Measurements from ENCODE around the gene TUBD1. TPM values are rescaled to one million over a fixed set of nuclear protein-coding genes. Genes with fewer than 3 reads are reported as not detected.
A peak's percentile ranks its signal among the peaks of the same experiment; 100 is the strongest.

Gene TUBD1
- total RNA-seq, 4 donors from 2014 or later: 4.2 to 18.9 (median 9.1) TPM

DNA sequence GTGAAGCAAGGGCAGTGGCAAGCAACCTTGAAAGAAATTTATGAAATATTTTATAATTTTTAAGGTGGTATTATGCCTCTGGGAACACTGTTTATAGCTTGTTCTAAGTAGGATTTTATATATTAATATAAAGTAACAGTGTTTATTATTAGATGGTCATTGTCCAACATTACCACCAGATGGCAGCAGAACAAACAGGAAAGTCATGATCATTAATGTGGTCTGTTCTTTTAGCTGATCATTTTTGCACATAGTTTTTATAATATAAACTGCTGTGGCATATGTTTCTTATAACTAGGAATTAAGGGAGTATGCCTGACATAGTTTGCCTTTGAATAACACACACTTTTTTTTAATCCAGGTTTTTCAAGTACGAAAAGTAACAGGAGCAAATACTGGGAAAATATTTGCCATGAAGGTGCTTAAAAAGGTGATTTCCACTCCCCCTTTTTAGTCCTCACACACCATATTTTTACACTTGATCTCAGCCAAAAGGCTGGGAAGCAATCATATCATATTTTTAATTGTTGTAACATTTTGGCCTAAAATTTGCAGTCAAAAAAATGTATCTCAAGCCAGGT lies 21.6 kb upstream of the TUBD1 start:
- no peak overlapping the region for H3K27ac ChIP-seq
- H3K27me3 ChIP-seq: no peaks in the 10 kb centered on the region
- H3K4me1 ChIP-seq: no peaks in the 10 kb centered on the region
- H3K4me3 ChIP-seq: no peak overlapping the region
- peaks cover 61% of the 10 kb centered on the region for H3K36me3 ChIP-seq
- DNase-seq (ENCODE audit: low spot score in 2 of 2): no peak
- H3K9me3 ChIP-seq: no peaks in the 10 kb centered on the region
- TF ChIP-seq, protein P1, sequence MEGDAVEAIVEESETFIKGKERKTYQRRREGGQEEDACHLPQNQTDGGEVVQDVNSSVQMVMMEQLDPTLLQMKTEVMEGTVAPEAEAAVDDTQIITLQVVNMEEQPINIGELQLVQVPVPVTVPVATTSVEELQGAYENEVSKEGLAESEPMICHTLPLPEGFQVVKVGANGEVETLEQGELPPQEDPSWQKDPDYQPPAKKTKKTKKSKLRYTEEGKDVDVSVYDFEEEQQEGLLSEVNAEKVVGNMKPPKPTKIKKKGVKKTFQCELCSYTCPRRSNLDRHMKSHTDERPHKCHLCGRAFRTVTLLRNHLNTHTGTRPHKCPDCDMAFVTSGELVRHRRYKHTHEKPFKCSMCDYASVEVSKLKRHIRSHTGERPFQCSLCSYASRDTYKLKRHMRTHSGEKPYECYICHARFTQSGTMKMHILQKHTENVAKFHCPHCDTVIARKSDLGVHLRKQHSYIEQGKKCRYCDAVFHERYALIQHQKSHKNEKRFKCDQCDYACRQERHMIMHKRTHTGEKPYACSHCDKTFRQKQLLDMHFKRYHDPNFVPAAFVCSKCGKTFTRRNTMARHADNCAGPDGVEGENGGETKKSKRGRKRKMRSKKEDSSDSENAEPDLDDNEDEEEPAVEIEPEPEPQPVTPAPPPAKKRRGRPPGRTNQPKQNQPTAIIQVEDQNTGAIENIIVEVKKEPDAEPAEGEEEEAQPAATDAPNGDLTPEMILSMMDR (IDR thresholded peaks at IDR 0.05): peak; percentile 25 to 50
- no peak for TF ChIP-seq EP300 (IDR thresholded peaks at IDR 0.05)
- TF ChIP-seq POLR2AphosphoS5 (IDR thresholded peaks at IDR 0.05): no peak
- TF ChIP-seq POLR2A (IDR thresholded peaks at IDR 0.05): no peak
- WGBS: 73% methylated on average over 1 of the region's 1 CpG

GRCh38 chr17:59907467-59907866 lies 14.7 kb upstream of the TUBD1 start:
- H3K27me3 ChIP-seq: no peaks in the 10 kb centered on the region
- WGBS: 92% methylated on average over 3 of the region's 3 CpGs
- DNase-seq (ENCODE audit: low spot score in 2 of 2): no peak
- peaks cover 9% of the 10 kb centered on the region for H3K36me3 ChIP-seq
- no peaks in the 10 kb centered on the region for H3K9me3 ChIP-seq
- H3K4me3 ChIP-seq: no peak overlapping the region
- TF ChIP-seq POLR2AphosphoS5 (IDR thresholded peaks at IDR 0.05) (no peak), EP300 (IDR thresholded peaks at IDR 0.05) (no peak), POLR2A (IDR thresholded peaks at IDR 0.05) (no peak)
- TF ChIP-seq, protein P1 (IDR thresholded peaks at IDR 0.05): no peak
- no peak overlapping the region for H3K27ac ChIP-seq
- H3K4me1 ChIP-seq: no peaks in the 10 kb centered on the region

DNA sequence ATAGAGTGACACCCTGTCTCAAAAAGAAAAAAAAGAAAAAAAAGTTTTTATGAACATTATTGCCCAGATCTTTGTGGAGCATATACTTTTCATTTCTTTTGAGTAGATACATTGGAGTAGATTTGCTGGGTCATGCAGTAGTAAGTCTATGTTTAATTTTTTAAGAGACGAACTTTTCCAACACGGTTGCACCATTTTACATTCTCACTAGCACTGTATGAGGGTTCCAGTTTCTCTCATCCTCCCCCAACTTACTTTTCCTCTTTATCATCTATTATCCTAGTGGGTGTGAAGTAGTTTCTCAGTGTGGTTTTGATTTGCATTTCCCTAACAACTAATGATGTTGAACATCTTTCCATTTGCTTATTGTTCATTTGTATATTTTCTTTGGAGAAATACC lies 10.7 kb upstream of the TUBD1 start:
- 85% methylated on average over 2 of the region's 2 CpGs for WGBS

DNA sequence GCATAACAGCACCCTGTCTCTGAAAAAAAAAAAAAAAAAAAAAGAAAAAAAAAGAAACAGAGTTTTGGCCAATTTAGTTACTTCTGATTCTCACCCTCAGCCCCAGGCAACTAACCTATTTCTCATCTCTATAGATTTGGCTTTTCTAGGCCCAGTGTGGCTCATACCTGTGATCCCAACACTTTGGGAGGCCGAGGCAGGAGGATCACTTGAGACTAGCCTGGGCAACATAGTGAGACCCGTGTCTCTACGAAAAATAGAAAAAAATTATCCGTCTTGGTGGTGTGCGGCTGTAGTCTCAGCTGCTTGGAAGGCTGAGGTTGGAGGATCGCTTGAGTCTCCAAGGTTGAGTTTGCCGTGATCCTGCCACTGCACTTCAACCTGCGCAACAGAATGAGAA lies 8.9 kb upstream of the TUBD1 start:
- Histone ChIP-seq H3K4me3 (no peak overlapping the region), H3K4me1 (peaks cover 9% of the 10 kb centered on the region), H3K27me3 (no peaks in the 10 kb centered on the region), H3K36me3 (no peaks in the 10 kb centered on the region), H3K27ac (no peak overlapping the region), H3K9me3 (no peaks in the 10 kb centered on the region)
- WGBS: 95% methylated on average over 8 of the region's 8 CpGs
- no peak for DNase-seq (ENCODE audit: low spot score in 2 of 2)
- TF ChIP-seq POLR2AphosphoS5 (IDR thresholded peaks at IDR 0.05): no peak
- no peak for TF ChIP-seq POLR2A (IDR thresholded peaks at IDR 0.05)
- TF ChIP-seq, protein P1 (IDR thresholded peaks at IDR 0.05): no peak
- TF ChIP-seq EP300 (IDR thresholded peaks at IDR 0.05): no peak

More for the DNA sequence above, 10.7 kb upstream of the TUBD1 start:
- H3K36me3 ChIP-seq: peaks cover 3% of the 10 kb centered on the region
- H3K9me3 ChIP-seq: no peaks in the 10 kb centered on the region
- no peak for DNase-seq (ENCODE audit: low spot score in 2 of 2)
- no peak overlapping the region for H3K4me3 ChIP-seq
- peaks cover 4% of the 10 kb centered on the region for H3K4me1 ChIP-seq
- H3K27ac ChIP-seq: no peak overlapping the region
- no peaks in the 10 kb centered on the region for H3K27me3 ChIP-seq
- TF ChIP-seq, protein P1 (IDR thresholded peaks at IDR 0.05): no peak
- TF ChIP-seq POLR2A (IDR thresholded peaks at IDR 0.05) (no peak), EP300 (IDR thresholded peaks at IDR 0.05) (no peak), POLR2AphosphoS5 (IDR thresholded peaks at IDR 0.05) (no peak)

- H3K27ac ChIP-seq: no peak overlapping the region
Observed at GRCh38 chr17:59899099-59899498, 6.4 kb upstream of the TUBD1 start.

More at GRCh38 chr17:59899099-59899498, 6.4 kb upstream of the TUBD1 start:
- H3K4me1 ChIP-seq: peaks cover 19% of the 10 kb centered on the region
- no peaks in the 10 kb centered on the region for H3K9me3 ChIP-seq
- DNase-seq (ENCODE audit: low spot score in 2 of 2): no peak
- no peaks in the 10 kb centered on the region for H3K36me3 ChIP-seq
- no peak overlapping the region for H3K4me3 ChIP-seq
- H3K27me3 ChIP-seq: no peaks in the 10 kb centered on the region
- TF ChIP-seq POLR2AphosphoS5 (IDR thresholded peaks at IDR 0.05) (no peak), POLR2A (IDR thresholded peaks at IDR 0.05) (no peak)
- TF ChIP-seq, protein P1 (IDR thresholded peaks at IDR 0.05): no peak
- WGBS: 30% methylated on average over 5 of the region's 5 CpGs

Measured in suprapubic skin (tissue), 4 donors.